ENCODE results near the gene ITPRIP.

The ITPRIP gene

DNA sequence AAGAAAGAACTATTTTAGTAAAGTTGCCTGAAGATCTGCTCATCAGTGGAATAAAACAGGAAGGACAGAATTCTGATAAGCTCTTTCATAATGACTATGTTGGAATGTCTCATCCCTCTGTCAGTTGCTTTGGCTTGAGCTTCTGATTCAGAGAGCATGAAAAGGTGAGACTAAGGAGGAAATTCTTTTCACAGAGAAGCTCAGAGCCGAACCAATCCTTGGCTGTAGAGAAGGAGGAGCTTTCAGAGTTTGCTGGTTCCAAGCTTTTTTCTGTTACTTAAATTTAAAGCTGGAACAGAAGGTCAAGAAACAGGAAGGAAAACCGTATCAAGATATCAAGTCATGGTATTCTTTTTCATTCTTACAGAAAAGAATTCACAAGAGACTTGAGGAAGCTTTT is 45.3 kb downstream of the ITPRIP start:
- DNase-seq (ENCODE audit: insufficient read length, low spot score) (no peak), FAIRE-seq (no peak)

DNA sequence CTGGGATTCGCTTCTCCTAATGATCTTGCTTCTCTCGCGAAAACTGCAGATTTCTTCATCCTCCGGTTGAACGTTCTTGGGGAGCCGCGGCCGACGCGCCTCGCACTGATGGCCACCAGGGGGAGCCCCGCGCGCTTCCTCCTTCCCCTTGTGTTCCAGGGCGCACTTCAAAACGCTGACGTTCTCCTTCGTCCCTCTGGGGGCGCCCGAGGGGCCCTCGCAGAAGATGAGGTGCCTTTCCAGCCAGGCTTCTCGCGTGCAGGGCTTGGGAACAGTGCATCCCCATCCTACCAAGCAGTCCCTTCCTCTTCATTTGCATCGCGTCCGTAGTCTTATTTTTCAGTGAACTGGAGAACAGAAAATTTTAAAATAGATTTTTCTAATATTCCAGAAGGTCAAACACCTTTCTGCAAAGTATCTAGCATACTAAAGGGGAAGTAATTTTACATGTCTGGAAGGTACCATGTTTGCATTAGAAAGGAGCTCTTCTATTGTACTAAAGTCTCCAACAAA is 46.8 kb downstream of the ITPRIP start:
- FAIRE-seq, result peak; percentile 91
- peak; percentile 80 for DNase-seq (ENCODE audit: insufficient read length, low spot score)

DNA sequence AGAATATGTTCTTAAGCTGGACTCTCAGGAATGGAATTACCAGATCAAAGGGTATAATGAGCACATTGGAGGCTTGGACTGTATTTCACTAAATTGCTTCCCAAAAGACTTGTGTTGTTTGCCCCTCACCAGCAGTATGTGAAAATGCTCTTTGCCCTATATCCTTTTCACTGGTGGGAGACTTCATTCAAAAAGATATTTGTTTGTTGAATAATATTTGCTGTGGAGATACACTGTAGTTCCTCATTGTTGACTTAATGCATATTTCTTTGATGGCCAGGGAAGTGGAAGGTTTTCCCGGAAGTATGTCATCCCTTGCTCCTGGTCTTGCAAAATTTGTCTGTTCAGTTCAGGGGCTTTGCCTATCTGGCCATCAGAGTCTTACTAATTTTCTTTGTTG is 49.9 kb downstream of the ITPRIP start:
- DNase-seq (ENCODE audit: insufficient read length, low spot score), result no peak
- FAIRE-seq, result no peak

DNA sequence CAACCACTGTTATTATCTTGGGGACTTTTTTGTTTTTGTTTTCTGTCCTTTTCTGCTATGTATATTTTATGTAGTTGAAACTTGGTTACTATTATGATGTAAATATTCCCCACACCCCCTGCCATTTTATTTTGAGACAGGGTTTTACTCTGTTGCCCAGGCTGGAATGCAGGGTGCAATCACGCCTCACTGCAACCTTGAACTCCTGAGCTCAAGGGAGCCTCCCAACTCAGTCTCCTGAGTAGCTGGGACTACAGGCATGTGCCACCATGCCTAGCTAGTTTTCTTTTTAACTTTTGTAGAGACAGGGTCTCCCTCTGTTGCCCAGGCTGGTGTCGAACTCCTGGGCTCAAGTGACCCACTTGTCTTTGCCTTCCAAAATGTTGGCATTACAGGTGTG is 51.3 kb downstream of the ITPRIP start:
- no peak for FAIRE-seq

DNA sequence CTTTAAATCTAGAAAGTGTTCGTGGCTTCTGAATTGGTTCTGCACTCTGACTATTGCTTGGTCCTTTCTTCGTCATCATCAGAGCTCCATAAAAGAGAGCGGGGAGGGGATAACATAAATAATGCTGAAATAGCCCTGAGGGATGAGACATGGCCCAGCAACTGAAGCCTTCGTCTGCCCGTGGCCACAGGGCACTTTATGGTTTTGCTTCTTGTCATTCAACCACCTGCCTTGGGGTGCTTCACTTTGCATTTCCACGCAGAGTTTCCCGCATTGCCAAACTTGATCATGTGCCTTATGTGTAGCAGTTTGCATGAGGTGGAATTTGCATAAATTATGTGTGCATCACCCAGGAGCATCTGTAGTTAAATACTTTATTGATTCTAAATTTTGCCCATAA is 53.4 kb downstream of the ITPRIP start:
- DNase-seq (ENCODE audit: insufficient read length, low spot score) (no peak), FAIRE-seq (no peak)

More for the DNA sequence above, 51.3 kb downstream of the ITPRIP start:
- DNase-seq (ENCODE audit: insufficient read length, low spot score), result no peak

DNA sequence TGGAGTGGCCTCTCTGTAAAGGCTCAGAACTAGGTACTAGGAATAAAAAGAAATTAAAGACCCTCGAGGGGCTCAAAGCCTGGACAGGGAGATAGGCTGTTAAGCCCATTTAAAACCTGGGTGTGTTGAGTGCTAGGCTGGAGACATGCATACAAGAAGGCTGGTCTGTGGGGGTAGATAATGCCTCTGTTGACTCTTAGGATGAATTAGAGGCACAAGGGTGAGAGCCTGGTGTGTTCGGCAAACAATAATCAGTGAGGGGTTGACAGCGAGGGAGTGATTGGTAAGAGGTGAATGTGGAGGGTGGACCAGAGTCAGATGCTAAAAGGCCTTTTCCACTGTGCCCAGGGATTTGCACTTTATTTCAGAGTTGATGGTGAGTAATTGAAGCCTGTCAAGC is 56.6 kb downstream of the ITPRIP start:
- FAIRE-seq (no peak), DNase-seq (ENCODE audit: insufficient read length, low spot score) (no peak)

DNA sequence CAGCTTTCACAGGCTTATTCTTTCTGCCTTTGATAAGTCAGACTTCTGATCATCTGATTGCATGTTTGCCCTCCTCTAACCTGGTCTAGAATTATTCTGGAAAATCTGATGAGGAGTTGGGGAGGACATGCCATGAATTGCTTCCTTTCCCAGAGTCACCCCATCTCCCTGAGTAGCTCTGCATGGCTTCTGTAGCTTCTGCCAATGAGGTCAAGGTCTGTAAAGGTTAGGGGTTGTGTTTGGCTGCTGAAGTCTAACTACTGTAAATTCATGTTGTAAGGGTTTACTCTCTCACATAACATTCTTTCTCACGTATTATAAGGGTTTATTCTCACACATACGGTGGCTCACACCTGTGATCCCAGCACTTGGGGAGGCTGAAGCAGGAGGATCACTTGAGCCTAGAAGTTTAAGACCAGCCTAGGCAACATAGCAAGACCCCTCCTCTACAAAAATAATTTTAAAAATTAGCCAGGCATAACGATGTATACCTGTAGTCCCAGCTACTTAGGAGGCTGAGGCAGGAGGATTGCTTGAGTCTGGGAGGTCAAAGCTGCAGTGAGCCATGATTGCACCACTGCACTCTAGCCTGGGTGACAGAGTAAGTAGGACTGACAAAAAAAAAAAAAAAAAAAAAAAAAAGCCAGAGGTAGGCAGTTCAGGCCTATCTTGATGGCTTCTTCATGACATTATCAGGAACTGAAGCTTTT is 58.6 kb downstream of the ITPRIP start:
- no peak for FAIRE-seq
- no peak for DNase-seq (ENCODE audit: insufficient read length, low spot score)

DNA sequence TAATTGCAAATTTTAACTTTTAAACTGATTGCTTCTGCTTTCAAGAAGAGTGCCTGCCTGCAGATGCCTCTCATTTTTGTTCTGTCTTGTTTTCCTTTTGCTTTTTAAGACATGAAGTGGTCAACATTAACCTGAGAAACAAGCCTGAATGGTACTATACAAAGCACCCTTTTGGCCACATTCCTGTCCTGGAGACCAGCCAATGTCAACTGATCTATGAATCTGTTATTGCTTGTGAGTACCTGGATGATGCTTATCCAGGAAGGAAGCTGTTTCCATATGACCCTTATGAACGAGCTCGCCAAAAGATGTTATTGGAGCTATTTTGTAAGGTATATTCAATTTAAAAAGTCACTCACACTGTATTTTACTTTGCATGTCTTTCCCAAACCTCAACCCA is 60.5 kb downstream of the ITPRIP start:
- DNase-seq (ENCODE audit: insufficient read length, low spot score) (no peak), FAIRE-seq (no peak)

DNA sequence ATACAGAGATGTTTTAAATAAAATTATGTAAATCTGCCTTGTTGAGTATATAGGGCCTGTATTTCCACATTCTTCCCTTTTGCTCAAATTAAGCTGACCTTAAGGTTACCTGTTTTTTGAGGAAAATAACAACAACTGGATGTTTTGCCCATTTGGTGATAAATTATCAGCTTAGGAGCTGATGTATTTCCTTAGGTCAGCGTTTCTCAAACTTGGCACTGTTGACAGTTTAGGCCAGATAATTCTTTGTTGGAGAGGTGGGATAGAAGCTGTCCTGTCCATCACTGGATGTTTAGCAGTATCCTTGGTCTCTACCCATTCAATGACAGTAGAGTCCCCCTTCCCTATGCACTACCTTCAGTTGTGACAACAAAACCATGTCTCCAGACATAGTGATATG is 62.1 kb downstream of the ITPRIP start:
- FAIRE-seq (no peak), DNase-seq (ENCODE audit: insufficient read length, low spot score) (no peak)

DNA sequence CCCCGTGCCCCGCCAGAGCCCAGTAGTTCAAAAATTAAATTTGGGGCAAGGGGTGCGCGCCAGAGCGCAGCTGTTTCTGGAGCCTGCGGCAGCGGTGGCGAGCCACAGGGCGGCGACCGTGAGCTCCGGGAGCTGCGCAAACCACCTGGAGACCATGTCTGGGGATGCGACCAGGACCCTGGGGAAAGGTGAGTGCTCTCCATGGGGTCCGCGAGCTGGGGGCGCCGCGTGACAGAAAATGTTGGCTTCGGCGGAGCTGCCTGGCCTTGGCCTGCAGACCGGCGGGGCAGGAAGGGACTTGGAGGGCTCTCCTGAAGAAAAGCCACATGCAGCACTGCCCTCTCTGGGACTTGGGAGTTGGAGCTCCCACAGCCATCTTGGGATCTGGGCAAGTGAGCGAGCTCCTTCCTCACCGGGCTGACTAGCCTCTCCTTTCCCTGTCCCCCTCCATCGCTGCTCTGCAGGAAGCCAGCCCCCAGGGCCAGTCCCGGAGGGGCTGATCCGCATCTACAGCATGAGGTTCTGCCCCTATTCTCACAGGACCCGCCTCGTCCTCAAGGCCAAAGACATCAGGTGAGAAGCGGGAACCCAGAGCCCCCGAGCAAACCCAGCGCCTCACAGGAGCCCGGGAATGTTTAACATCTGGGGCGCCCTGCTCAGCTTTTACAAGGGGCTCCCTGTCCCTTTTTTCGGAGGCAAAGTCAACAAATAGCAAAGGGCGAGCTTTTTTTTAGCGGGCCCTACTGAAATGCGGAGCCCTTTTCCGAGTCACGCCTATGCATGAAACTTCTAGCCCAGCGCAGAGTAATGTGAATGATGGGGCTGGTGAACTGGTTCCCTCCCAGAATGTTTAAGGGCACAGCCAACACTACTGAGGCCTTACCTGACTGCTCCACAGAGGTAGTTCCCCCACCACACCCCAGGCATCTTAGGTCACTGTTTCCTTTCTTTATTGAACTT is 63.2 kb downstream of the ITPRIP start:
- no peak for DNase-seq (ENCODE audit: insufficient read length, low spot score)
- peak; percentile 49 for FAIRE-seq

DNA sequence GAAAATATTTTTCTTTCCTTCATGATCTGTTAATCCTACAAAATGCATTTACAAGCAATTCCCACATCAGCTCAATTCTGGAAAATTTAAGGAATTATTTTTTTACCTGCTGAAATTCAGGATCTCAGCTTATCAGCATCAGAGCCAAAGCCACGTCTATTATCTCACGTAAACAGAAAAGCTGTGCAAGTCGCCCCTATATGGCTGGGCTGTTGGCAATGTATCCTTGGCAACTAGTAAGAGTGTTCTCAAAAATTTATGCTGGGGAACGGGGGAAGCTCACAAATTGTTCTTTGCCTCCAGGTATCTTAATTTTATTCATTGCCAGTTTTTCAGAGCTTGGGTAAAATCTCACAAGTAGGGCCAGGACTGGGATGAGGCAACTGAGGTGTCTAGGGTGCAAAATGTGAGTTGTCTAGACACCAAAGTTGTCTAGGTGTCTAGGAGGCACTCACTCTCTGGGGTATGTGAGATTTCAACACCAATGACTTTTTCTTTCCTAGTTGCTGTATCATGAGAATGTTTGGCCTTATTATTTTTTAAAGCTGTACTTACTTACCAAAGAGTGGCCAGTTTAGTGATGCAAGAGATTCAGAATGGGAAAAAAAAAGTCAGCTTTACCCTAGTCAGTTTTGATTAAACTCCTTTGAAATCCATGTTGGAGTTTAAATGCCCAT is 64.2 kb downstream of the ITPRIP start:
- no peak for FAIRE-seq

DNA sequence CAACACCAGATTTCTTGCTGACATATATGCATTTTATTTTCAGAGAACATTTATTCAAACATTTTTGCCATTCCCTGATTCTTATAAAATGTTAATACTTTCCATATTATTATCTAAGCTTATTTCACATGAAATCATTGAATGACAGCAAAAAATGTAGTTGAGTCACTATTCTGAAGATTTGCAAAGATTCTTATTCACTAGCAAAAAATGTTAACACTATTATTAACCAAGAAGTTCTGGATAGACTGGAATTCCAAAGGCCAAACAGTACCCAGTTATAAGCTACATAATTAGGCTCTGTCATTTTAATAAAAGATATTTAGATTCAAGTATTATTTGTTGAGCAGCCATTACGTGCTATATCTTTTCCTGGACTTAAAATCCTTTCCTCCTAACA is 65.0 kb downstream of the ITPRIP start:
- no peak for FAIRE-seq
- DNase-seq (ENCODE audit: insufficient read length, low spot score), result no peak

More for the DNA sequence above, 64.2 kb downstream of the ITPRIP start:
- DNase-seq (ENCODE audit: insufficient read length, low spot score), result no peak

DNA sequence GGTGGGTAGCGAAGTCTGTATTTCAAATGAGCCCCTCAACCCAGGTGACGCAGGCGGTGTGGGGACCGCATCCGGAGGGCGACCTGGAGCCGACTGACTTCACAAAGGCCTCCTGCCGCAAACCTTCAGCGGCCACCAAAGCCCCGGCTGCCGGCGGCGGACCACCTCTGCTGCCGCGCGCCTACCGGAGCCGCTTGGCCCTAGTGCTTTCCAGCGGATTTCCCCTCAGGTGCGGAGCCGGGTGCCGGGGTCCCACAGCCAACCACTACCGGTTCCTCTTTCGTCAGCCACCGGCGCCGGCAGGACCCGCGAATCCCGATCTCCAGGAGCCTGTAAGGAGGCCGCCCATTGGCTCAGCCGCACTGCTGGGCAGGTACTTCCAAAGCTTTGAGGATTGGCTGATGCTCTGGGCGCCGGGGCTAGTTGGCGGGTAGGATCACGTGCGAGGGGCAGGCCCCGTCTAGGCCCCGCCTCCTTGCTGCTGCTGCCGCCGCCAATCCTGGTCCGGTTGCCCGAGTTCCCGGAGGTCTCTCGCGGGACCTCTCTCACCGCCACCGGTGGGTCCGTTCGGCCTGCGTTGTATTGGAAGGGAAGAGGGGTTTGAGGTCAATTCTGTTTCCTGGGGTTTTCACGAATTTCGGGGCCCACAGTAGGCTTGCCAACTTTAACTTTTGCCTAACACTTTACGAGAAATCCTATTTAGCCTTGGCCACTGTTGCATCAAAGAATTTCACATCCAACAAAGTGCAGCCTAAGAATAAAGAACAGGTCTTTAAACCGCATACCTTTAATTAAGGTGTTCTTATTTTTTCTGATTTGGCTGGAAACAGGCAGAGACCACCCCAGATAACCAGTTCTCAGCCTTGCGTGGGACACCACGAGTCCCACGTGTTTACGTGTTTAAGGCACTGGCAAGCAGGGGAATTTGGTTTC is 69.3 kb downstream of the ITPRIP start, which contains the start of gene GSTO2:
Gene GSTO2, plus strand, starts transcription at position 472 of the 933 bp plus-strand sequence. CDS start 5,732 bp downstream, outside the sequence.
- peak; percentile 97 for FAIRE-seq
- peak; percentile 98 for DNase-seq (ENCODE audit: insufficient read length, low spot score)

DNA sequence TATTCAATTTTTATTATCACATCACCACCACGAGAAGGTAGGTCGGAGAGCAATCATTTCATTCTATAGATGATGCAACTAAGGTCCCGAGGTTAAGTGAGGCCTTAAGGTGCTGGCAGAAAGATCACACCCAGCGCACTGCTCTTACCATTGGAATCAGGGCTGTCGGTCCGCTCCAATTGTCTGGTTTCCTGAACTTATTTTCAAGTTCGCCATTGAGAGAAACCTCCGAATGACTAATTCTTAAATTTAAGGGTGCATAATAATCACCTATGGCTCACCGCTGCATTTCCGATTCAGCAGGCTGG is 69.9 kb downstream of the ITPRIP start:
- FAIRE-seq (peak; percentile 26), DNase-seq (ENCODE audit: insufficient read length, low spot score) (no peak)

DNA sequence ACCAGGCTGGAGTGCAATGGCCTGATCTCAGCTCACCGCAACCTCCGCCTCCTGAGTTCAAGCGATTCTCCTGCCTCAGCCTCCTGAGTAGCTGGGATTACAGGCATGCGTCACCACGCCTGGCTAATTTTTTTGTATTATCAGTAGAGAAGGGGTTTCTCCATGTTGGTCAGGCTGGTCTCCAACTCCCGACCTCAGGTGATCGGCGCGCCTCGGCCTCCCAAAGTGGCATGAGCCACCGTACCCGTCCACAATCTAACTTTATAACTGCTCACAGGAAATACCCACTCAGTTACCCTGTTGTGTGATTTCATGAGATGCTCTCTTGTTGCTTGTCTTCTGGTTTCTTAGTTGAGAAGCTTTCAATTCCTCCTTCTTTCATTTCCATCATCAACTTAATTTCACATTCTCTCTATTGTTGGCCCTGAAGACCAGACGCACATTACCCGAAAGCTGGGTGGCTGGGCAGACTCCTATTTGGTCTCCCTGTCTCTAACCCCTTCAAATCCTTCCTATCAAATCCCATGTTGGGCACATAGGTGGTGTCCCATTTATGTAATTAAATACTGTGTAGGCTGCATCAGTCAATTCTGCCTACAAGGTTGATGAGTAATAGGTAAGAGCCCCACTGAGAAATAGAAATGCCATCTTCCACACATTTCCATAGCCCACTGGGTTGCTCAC is 70.4 kb downstream of the ITPRIP start:
- FAIRE-seq, result peak; percentile 83

DNA sequence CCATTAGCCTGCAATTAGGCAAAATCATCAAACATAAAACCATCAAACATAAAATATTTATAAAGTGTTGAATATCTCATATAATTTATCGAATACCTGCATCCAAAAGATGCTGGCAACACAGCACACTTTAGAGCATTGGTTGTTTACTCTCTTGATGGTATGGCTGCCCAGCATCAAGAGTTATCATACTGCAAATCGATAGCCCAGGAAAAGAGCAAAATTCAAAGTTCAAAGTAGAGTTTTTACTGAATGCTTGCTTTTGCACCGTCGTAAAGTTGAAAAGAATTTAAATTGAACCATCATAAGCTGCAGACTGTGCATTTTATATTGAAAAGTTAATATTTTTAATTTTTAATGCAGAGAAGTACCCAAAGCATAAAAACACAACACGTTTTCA is 73.5 kb downstream of the ITPRIP start:
- FAIRE-seq (no peak), DNase-seq (ENCODE audit: insufficient read length, low spot score) (no peak)

More for the DNA sequence above, 70.4 kb downstream of the ITPRIP start:
- DNase-seq (ENCODE audit: insufficient read length, low spot score), result no peak

DNA sequence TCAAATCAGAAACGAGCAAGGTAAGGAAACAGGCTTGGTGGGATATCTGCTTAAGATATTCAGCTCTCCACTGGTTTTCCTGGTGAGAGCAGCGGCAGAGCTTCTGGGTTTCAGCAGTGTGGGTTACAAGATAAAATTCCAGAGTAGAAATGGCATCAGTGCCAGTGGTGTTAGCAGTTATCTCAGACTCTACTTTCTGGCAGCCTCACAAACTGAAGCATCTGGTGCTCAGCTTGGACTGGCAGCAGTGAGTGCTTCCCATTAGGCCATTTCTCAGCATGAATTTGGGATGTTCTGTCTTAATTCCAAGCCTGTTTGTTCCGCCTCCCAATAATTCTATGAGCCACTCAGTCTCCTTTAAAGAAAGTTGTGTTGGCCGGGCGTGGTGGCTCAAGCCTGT is 76.2 kb downstream of the ITPRIP start:
- DNase-seq (ENCODE audit: insufficient read length, low spot score), result no peak
- FAIRE-seq, result no peak

DNA sequence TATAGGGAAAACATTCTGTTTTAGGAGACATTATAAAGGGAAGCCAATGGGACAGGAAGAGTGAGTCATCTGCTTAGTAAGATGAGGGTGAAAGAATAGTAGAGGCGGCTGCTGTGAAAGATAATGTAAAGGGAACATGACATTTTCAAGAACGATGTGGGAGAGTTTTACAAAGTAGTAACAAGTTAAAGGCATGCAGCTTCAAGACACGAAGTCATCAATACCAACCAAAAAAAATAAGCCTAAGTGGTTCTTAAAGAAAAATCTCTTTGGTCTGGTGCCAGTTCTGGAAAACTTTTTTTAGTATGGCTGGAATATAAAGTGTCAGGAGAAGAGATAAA is 77.5 kb downstream of the ITPRIP start:
- FAIRE-seq (no peak), DNase-seq (ENCODE audit: insufficient read length, low spot score) (no peak)

DNA sequence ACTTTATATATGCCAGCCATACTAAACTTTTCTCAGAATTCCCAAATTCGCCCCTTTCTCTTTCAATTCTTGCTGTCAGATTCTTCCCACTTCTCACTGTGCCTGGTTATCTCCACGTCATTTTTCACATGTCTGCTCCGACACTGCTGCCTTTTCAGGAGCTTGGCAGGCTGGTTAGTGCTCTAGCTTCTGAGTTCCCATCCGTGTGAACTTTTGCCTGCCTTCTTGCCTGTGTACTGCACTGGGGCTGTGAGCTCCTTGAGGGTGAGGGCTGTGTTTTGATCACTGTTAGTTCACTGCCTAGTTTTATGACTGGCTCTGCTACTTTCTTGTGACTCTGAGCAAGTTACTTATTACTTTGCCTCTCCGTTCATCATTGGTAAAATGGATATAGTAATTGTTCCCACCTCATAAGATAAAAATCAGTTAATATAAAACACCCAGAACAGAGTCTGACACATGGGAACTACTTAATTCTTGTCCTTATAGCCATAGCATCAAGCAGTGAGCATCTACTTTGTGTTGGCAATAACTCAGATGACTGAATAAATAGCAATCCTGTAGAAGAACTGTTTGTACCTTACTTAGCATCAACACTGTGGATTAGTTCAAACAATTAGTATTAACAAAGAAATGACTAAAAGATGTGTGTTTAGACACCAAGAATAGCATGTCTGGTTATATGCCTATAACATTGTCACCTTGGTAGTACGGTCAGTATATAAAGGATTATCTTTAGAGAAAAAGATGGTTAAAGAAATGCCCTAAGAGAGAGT is 78.1 kb downstream of the ITPRIP start:
- FAIRE-seq, result no peak
- no peak for DNase-seq (ENCODE audit: insufficient read length, low spot score)
